Stimulated activated memory B cell treated with anti-CD40 and anti-IgM and Interleukin-4, amounts not matched to agents 10 μg/mL and 1 μg/mL and 100 μg/mL, for 72 hours (primary cell): ENCODE data around the gene TNIP3.
"Not testable (repeated sequence)": the region's sequence is repeated elsewhere in the genome, so short reads cannot be mapped to it uniquely, and the experiment has no call there.

Experiments used
- ATAC-seq: fragments of 150-1000 bp; cut with Tn5 transposase; 2 replicates; pipeline ENCODE4 v1.10.0; 2021
- H3K27ac Mint-ChIP-seq: one replicate; pipeline ENCODE4 v1.8.0; 2022; ENCODE audit warnings: mild to moderate bottlenecking, mixed read lengths
- H3K27me3 Mint-ChIP-seq: one replicate; pipeline ENCODE4 v1.8.0; 2022; ENCODE audit warnings: mixed read lengths
- H3K36me3 Mint-ChIP-seq: one replicate; pipeline ENCODE4 v1.8.0; 2022; ENCODE audit warnings: mixed read lengths
- H3K4me1 Mint-ChIP-seq: one replicate; pipeline ENCODE4 v1.8.0; 2022; ENCODE audit warnings: mixed read lengths
- H3K4me3 Mint-ChIP-seq: one replicate; pipeline ENCODE4 v1.8.0; 2022; ENCODE audit warnings: mild to moderate bottlenecking, moderate library complexity, mixed read lengths
- H3K9me3 Mint-ChIP-seq: one replicate; pipeline ENCODE4 v1.8.0; 2022; ENCODE audit warnings: mixed read lengths

TNIP3 gene, protein sequence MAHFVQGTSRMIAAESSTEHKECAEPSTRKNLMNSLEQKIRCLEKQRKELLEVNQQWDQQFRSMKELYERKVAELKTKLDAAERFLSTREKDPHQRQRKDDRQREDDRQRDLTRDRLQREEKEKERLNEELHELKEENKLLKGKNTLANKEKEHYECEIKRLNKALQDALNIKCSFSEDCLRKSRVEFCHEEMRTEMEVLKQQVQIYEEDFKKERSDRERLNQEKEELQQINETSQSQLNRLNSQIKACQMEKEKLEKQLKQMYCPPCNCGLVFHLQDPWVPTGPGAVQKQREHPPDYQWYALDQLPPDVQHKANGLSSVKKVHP

DNA sequence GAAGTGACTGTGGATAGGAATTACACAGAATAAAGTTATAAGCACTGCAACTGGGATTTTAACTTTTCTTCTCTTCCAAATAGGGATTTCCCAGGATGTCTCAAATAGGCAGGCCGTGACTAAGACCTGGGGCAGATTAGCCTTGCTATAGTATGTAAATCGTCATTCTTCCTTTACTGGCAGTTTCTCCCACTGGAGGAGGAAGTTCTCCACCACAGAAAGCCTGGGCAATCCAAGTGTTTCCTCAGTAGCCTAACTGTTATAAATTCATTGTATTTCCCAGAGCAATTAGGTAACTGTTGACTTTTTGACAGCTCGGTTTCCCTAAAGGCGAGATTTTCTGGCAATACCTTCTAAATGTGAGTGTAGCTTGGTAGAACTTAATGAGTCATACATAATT, at the start of gene TNIP3:
Gene TNIP3, minus strand, starts transcription at position 31 of the 400 bp plus-strand sequence. CDS start 196 bp downstream, outside the sequence.
- no peaks in the 10 kb centered on the region for H3K36me3 Mint-ChIP-seq
- no peak for ATAC-seq
- no peaks in the 10 kb centered on the region for H3K27me3 Mint-ChIP-seq
- H3K27ac Mint-ChIP-seq, result no peak within 1 kb of the TSS
- H3K9me3 Mint-ChIP-seq, result no peaks in the 10 kb centered on the region
- H3K4me1 Mint-ChIP-seq, result peaks cover 11% of the 10 kb centered on the region
- H3K4me3 Mint-ChIP-seq, result no peak within 1 kb of the TSS

DNA sequence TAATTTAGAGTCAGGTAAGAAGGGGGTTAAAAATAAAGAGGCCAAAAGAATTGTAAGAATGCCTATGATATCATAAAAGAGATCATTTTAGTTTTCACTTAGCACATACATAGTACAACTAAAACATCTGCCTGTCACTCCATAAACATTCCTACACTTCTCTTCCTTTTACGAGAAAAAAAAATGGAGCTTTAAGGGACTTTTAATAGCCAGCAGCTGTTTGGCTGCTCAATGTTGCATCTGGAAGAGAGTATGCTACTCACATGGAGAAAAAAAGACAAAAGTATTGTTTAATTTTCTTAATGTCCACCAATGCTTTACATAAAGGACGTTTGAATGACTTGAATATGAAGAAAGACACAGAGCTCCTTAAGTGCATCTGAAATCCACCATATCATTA, 48.7 kb upstream of the TNIP3 start:
- no peak overlapping the region for H3K4me3 Mint-ChIP-seq

DNA sequence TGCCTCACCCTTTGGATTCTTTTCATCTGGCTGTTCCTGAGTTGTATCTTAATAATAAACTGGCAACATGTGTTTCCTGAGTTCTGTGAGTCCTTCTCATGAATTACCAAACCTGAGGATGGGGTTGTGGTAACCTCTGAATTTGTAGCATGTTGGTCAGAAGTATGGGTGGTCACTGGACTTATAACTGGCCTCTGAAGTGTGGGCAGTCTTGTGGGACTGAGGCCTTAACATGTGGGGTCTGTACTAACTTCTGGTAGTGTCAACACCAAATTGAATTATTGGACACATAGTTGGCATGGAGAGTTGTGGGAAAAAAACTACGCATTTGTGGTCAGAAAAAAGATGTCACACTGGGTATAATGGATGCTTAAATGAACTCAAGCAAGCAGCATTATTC, 45.0 kb upstream of the TNIP3 start:
- no peaks in the 10 kb centered on the region for H3K27me3 Mint-ChIP-seq
- H3K4me3 Mint-ChIP-seq, result no peak overlapping the region
- no peak overlapping the region for H3K27ac Mint-ChIP-seq
- H3K36me3 Mint-ChIP-seq, result no peaks in the 10 kb centered on the region
- ATAC-seq, result no peak
- H3K9me3 Mint-ChIP-seq, result peaks cover 12% of the 10 kb centered on the region
- peaks cover 6% of the 10 kb centered on the region for H3K4me1 Mint-ChIP-seq

More for the DNA sequence above, 48.7 kb upstream of the TNIP3 start:
- Mint-ChIP-seq H3K4me1 (no peaks in the 10 kb centered on the region), H3K36me3 (no peaks in the 10 kb centered on the region), H3K27me3 (no peaks in the 10 kb centered on the region), H3K27ac (no peak overlapping the region), H3K9me3 (no peaks in the 10 kb centered on the region)
- ATAC-seq, result no peak

DNA sequence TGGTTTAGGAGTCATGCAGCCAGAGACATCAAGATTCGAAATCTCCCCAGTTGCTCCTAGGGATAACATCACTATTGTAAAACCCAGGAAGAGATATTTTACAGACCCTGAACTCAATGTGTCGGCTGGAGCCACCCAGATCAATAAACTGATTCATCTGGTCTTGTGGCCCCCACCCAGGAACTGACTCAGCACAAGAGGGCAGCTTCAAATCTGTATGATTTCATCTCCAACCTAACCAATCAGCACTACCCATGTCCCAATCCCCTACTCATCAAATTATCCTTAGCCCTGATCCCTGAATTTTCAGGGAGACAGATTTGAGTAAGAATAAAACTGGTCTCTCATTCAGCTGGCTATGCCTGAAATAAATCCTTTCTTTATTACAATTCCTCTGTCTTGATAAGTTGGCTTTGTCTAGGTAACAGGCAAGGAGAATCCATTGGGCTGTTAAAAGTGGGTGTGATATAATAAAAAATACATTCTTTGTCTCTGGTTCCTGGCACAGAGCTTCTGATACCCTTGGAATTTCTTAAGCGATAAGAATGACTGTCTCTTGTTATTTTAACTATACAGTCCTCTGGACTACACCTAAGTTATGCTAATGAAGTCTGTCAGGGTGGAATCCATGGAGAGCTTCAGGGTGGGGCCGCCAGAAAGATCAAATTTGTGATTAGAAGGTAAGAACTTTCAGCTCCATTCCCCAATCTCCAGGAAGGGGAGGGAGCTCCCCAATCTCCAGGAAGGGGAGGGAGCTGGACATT, 44.3 kb upstream of the TNIP3 start:
- Mint-ChIP-seq H3K9me3 (peaks cover 12% of the 10 kb centered on the region), H3K4me3 (no peak overlapping the region), H3K36me3 (no peaks in the 10 kb centered on the region), H3K27ac (no peak overlapping the region), H3K4me1 (peaks cover 6% of the 10 kb centered on the region), H3K27me3 (no peaks in the 10 kb centered on the region)
- no peak for ATAC-seq

DNA sequence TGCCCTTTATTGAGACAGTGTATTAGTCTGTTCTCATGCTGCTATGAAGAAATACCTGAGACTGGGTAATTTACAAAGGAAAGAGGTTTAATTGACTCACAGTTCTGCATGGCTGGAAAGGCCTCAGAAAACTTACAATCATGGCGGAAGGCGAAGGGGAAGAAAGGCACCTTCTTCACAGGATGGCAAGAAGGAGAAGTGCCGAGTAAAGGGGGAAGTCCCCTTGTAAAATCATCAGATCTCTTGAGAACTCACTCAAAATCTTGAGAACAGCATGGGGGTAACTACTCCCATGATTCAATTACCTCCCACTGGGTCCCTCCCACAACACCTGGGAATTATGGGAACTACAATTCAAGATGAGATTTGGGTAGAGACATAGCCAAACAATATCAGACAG, 41.7 kb upstream of the TNIP3 start:
- H3K9me3 Mint-ChIP-seq, result peaks cover 12% of the 10 kb centered on the region
- H3K27me3 Mint-ChIP-seq, H3K4me3 Mint-ChIP-seq, H3K36me3 Mint-ChIP-seq, ATAC-seq: not testable (repeated sequence)
- H3K27ac Mint-ChIP-seq, result peak overlapping the region; percentile 10
- peaks cover 11% of the 10 kb centered on the region for H3K4me1 Mint-ChIP-seq

DNA sequence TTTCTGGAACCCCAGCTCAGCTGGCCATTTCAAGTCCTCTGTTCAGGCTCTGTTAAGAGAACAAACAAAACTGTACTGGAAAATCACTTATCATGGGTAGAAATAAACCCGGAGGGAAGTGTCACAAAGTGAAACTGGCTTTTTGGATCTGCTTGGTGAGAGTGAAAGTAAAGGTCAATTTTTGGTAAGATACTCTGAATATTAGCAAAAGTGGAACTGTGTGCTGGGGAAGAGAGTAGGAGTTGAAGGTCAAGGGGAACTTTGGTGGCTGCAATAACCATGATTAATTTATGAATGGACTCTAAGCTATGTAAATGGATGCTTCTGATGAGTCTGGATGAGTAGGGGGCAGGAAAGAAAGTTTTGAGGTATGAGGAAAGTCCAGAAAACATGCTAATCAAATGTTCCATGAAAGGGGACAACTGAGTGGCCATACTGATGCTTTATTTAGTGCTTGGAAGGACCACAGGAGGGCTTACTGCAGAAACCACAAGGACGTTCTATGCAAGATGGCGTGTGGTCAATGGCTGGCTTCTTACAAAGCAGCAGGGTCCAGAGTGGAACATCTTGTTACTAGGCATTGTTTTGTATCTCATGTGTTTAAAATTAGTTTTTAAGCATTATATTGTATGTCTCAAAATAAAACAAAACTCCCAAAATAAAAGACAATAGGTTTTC, 36.8 kb upstream of the TNIP3 start:
- peaks cover 12% of the 10 kb centered on the region for H3K9me3 Mint-ChIP-seq
- peaks cover 33% of the 10 kb centered on the region for H3K4me1 Mint-ChIP-seq
- H3K27ac Mint-ChIP-seq, result peak overlapping the region; percentile 23
- ATAC-seq, result peak; percentile 82
- no peaks in the 10 kb centered on the region for H3K36me3 Mint-ChIP-seq
- H3K27me3 Mint-ChIP-seq, result no peaks in the 10 kb centered on the region
- H3K4me3 Mint-ChIP-seq, result peak overlapping the region; percentile 22

DNA sequence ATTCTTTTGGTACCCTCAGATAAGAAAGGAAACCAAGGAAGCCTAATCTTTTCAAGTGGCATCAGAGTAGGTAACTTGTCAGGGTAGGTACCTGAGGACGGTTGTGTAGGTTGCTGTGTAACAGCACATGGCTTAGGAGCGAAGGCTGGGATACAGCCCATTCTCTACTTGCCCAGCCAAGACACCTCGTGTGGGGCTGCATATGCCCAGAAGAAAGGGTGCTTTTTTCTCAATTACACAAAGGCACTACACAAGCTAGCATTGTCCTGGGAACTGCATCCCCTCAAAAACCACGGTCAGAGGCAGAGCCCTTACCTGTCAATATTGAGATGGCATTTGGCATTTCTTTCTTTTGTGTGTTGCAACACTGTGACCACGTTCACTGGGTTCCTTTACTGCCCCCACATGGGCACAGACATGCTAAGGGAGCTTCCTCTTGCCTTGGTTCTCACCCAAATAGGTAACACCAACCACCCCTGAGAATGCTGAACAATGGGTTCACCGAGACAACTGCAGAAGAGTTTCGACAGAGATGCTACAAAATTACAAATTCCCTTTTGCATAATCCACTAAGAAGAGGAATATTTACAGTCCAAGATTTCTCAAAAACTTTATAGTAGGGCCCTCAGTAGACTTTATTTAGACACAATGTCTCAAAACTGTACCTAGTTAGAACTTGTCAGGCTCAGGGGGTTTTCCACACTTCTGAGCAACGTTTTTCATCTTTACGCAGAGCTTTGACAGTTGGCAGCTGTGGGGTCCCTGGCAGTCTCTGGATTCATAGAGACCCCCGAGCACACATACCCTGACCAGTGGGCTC, 35.8 kb upstream of the TNIP3 start:
- ATAC-seq, result peak; percentile 81
- no peaks in the 10 kb centered on the region for H3K27me3 Mint-ChIP-seq
- H3K4me3 Mint-ChIP-seq, result peak overlapping the region; percentile 47
- no peaks in the 10 kb centered on the region for H3K36me3 Mint-ChIP-seq
- H3K4me1 Mint-ChIP-seq, result peaks cover 27% of the 10 kb centered on the region
- peaks cover 2% of the 10 kb centered on the region for H3K9me3 Mint-ChIP-seq
- H3K27ac Mint-ChIP-seq, result peak overlapping the region; percentile 23

DNA sequence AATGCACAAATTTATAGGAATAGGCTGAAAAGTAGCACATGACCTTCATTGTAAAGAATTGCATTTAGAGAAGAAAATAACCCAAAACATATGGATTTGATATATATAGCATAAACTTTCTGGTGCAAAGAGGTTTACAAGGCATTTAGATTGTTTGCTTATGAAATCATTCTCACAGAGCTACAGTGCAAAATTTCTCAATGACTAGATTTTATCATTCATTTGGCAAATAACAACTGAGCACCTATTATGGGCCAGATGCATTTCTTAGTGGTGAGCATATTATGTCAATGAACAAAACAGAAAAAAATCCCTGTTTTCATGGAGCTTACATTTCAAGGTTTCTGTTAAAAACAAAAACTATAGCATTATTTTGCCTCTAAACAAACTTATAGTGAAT, 34.1 kb upstream of the TNIP3 start:
- H3K4me3 Mint-ChIP-seq, result no peak overlapping the region
- H3K4me1 Mint-ChIP-seq, result peaks cover 27% of the 10 kb centered on the region
- no peaks in the 10 kb centered on the region for H3K9me3 Mint-ChIP-seq
- no peaks in the 10 kb centered on the region for H3K27me3 Mint-ChIP-seq
- no peak for ATAC-seq
- H3K27ac Mint-ChIP-seq, result no peak overlapping the region
- no peaks in the 10 kb centered on the region for H3K36me3 Mint-ChIP-seq

DNA sequence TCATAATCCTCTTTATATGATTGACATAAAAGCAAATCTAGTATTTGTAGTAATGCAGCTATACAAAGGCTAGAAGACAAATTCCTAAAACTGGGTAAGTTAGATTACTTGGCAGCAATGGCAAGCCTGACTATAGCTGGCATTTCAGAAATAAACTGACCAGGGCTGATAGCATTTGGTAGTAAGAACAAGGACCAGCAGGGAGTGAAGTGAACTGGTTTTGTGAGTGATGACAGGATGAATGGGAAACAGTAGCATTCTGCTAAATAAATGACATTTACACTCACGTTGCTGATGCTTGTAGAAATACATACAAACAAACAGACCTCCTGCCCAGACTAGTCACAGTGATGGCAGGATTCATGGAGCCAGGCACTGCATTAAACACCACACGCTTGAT, 31.5 kb upstream of the TNIP3 start:
- H3K4me1 Mint-ChIP-seq, result peaks cover 21% of the 10 kb centered on the region
- no peaks in the 10 kb centered on the region for H3K36me3 Mint-ChIP-seq
- no peak overlapping the region for H3K27ac Mint-ChIP-seq
- ATAC-seq, result no peak
- H3K4me3 Mint-ChIP-seq, result no peak overlapping the region
- H3K9me3 Mint-ChIP-seq, result no peaks in the 10 kb centered on the region
- H3K27me3 Mint-ChIP-seq, result no peaks in the 10 kb centered on the region

DNA sequence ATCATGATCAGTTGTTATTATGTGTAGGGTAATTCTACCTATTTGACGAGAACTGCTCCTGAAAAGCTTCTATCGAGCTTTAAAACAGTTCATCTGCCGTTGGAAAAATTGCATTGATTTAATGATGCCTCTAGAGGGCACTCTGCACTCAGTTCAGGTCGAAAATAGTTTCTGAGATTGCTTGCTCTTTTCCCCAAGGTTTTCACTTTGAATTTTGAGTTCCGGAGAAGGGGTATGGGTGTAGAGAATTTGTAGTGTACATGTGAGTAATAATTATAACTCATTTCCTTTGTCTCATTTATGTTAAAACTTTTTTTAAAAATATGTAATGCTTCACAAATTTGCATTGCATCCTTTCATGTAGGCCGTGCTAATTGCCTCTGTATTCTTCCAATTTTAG, 28.4 kb upstream of the TNIP3 start:
- H3K36me3 Mint-ChIP-seq, result no peaks in the 10 kb centered on the region
- H3K9me3 Mint-ChIP-seq, result no peaks in the 10 kb centered on the region
- no peak overlapping the region for H3K4me3 Mint-ChIP-seq
- H3K4me1 Mint-ChIP-seq, result peaks cover 7% of the 10 kb centered on the region
- H3K27ac Mint-ChIP-seq, result no peak overlapping the region
- H3K27me3 Mint-ChIP-seq, result no peaks in the 10 kb centered on the region
- no peak for ATAC-seq

DNA sequence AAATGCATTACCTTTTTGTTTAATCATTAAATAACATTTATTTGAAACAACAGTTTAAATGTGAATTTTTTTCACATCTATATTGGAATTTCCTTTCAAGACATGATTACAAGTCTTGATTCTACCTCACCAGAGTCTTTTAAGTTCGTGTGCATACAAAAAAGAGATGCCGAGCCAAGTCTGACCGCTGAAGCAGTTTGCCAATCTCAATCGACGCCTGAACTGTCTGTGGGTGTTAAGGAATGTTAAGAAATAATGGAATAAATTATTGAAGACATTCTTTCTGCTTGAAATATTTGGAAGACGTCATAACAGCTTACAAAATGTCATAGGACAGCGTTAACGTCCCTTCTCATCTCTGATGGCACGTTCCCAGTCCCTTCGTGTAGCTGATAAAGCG, 27.9 kb upstream of the TNIP3 start:
- Mint-ChIP-seq H3K36me3 (no peaks in the 10 kb centered on the region), H3K4me1 (peaks cover 7% of the 10 kb centered on the region), H3K4me3 (no peak overlapping the region), H3K27me3 (no peaks in the 10 kb centered on the region), H3K9me3 (no peaks in the 10 kb centered on the region), H3K27ac (no peak overlapping the region)
- ATAC-seq, result no peak

DNA sequence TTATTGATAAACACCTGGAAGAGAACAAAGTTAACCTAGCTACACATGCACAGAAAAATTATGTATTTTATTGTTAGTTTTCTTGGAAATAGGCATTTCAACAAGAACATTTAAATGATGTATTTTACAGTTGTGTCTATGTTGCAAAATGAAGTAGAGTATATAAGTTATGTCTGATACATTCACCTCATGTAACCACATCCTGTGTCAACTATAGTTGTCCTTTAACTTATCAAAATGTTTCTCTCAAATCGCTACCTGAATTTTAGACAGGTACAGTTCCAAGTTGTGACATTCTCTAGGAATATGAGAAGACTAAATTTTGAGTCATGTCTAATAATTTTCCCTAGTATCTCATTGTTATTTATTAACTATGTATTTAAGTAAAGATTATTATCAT, 27.2 kb upstream of the TNIP3 start:
- no peaks in the 10 kb centered on the region for H3K9me3 Mint-ChIP-seq
- H3K27ac Mint-ChIP-seq, result no peak overlapping the region
- no peaks in the 10 kb centered on the region for H3K36me3 Mint-ChIP-seq
- no peak for ATAC-seq
- H3K4me1 Mint-ChIP-seq, result peaks cover 7% of the 10 kb centered on the region
- no peaks in the 10 kb centered on the region for H3K27me3 Mint-ChIP-seq
- H3K4me3 Mint-ChIP-seq, result no peak overlapping the region

DNA sequence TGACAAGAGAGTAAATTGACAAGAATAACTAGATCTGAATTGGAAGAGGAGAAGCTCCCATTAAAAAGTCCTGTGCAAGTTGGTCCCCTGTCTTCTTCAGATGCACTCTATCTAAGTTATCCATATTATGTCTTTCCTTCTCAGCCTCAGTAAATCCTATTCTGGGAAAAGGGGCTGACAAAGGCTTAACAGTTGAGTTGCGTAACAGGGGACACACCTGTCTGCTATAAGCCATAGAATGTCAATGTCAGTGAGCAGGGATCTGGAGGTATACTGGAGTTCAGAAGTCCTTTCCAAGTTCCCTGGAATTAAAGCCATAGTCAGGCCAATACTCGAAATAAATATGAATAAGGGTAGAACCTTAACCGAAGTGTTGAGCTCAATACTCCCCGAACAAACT, 26.3 kb upstream of the TNIP3 start:
- Mint-ChIP-seq H3K9me3 (no peaks in the 10 kb centered on the region), H3K4me1 (peaks cover 14% of the 10 kb centered on the region), H3K4me3 (no peak overlapping the region), H3K27ac (no peak overlapping the region), H3K36me3 (no peaks in the 10 kb centered on the region), H3K27me3 (no peaks in the 10 kb centered on the region)
- ATAC-seq, result no peak

DNA sequence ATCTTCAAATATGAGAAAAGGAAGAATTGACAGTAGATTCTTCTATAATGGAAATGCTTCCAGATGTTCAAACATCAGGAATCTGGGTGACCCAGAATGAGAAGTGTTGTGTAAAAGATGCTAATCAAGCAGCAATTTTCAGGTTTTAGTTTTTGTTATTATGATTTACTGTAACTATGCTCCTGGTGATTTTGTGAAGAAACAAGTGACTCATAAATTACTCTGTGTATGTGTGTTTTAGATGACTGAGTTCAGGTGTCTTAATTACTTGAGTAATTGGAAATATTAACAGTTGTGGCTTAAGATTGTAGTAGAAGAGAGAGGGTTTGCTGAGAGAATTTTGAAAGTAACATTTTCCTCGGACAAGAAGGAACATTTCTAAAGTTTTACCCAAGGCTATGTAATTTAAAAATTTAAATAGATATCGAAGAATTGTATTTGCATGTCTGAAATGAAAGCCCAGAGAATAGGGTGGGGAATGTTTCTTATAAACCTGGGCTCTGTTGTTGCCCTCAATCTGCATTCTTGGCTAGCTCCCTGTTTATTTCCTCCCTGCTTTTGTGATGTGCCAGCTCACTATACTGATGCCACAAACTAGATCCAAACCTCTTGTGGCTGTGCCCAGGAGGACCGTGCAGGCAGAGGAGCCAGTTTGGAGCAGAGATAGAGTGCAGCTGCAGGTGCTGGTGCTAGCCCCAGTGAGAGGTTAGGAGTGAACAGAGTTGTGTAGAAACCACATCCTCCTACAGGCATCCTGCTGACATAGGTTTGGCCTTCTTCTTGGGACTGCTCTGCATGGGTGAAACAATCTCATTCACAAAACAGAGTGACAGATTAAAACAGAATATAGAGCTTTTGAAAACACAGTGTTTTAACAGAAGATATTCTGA, 25.4 kb upstream of the TNIP3 start:
- H3K27me3 Mint-ChIP-seq, result no peaks in the 10 kb centered on the region
- H3K27ac Mint-ChIP-seq, result no peak overlapping the region
- H3K9me3 Mint-ChIP-seq, result no peaks in the 10 kb centered on the region
- peak; percentile 79 for ATAC-seq
- H3K36me3 Mint-ChIP-seq, result no peaks in the 10 kb centered on the region
- no peak overlapping the region for H3K4me3 Mint-ChIP-seq
- H3K4me1 Mint-ChIP-seq, result peaks cover 14% of the 10 kb centered on the region
